ENCODE data around the gene FOXE3. TPM values are rescaled to one million over a fixed set of nuclear protein-coding genes. Genes with fewer than 3 reads are reported as not detected.

The FOXE3 gene
- total and polyA plus RNA-seq, 3 donors from 2014 or later: 0.63 to 1.4 (median 1.2) TPM

GRCh38 chr1:47440599-47441081 is 24.6 kb downstream of the FOXE3 start:
- intact Hi-C loops (cut with DNase I; ENCODE audit: low total_unique reads): no loop called here
- no peak overlapping the region for H3K27ac ChIP-seq
- WGBS, 2 donors: 52 to 59% methylated on average over 5 of the region's 5 CpGs

GRCh38 chr1:47441450-47442106 is 25.5 kb downstream of the FOXE3 start:
- no peaks in the 10 kb centered on the region for H3K9me3 ChIP-seq
- H3K4me3 ChIP-seq: no peak overlapping the region
- DNase-seq: no peak
- peaks cover 6% of the 10 kb centered on the region for H3K4me1 ChIP-seq
- 90 to 93% methylated on average over 3 of the region's 3 CpGs for WGBS, 2 donors
- no peak overlapping the region for H3K27ac ChIP-seq
- H3K36me3 ChIP-seq (ENCODE audit: low read depth, missing control alignments): no peaks in the 10 kb centered on the region
- intact Hi-C loops (cut with DNase I; ENCODE audit: low total_unique reads): no loop called here
- TF ChIP-seq POLR2A (IDR thresholded peaks at IDR 0.05): no peak
- peaks cover 3% of the 10 kb centered on the region for H3K27me3 ChIP-seq

More at GRCh38 chr1:47440599-47441081, 24.6 kb downstream of the FOXE3 start:
- Histone ChIP-seq H3K9me3 (no peaks in the 10 kb centered on the region), H3K4me1 (peaks cover 6% of the 10 kb centered on the region), H3K36me3 (ENCODE audit: low read depth, missing control alignments) (no peaks in the 10 kb centered on the region), H3K4me3 (no peak overlapping the region), H3K27me3 (peaks cover 3% of the 10 kb centered on the region)
- no peak for DNase-seq
- TF ChIP-seq POLR2A (IDR thresholded peaks at IDR 0.05) (no peak), CTCF (IDR thresholded peaks at IDR 0.05) (no peak)

GRCh38 chr1:47442202-47442601 is 26.1 kb downstream of the FOXE3 start:
- Histone ChIP-seq H3K9me3 (no peaks in the 10 kb centered on the region), H3K27ac (no peak overlapping the region), H3K36me3 (ENCODE audit: low read depth, missing control alignments) (no peaks in the 10 kb centered on the region), H3K27me3 (peaks cover 3% of the 10 kb centered on the region), H3K4me3 (no peak overlapping the region), H3K4me1 (peaks cover 6% of the 10 kb centered on the region)
- 89 to 93% methylated on average over 4 of the region's 4 CpGs for WGBS, 2 donors
- TF ChIP-seq POLR2A (IDR thresholded peaks at IDR 0.05) (no peak), CTCF (IDR thresholded peaks at IDR 0.05) (no peak)
- intact Hi-C loops (cut with DNase I; ENCODE audit: low total_unique reads): no loop called here
- DNase-seq: no peak

GRCh38 chr1:47442842-47443529 is 26.9 kb downstream of the FOXE3 start:
- Histone ChIP-seq H3K9me3 (no peaks in the 10 kb centered on the region), H3K4me3 (no peak overlapping the region), H3K27ac (no peak overlapping the region), H3K4me1 (peaks cover 6% of the 10 kb centered on the region), H3K36me3 (ENCODE audit: low read depth, missing control alignments) (no peaks in the 10 kb centered on the region), H3K27me3 (peaks cover 3% of the 10 kb centered on the region)
- TF ChIP-seq CTCF (IDR thresholded peaks at IDR 0.05) (no peak), POLR2A (IDR thresholded peaks at IDR 0.05) (no peak)
- no peak for DNase-seq
- intact Hi-C loops (cut with DNase I; ENCODE audit: low total_unique reads): no loop called here
- 50 to 56% methylated on average over 9 of the region's 9 CpGs for WGBS, 2 donors

GRCh38 chr1:47443530-47444296 is 27.6 kb downstream of the FOXE3 start:
- Histone ChIP-seq H3K4me1 (peaks cover 6% of the 10 kb centered on the region), H3K27me3 (peaks cover 3% of the 10 kb centered on the region), H3K4me3 (no peak overlapping the region), H3K36me3 (ENCODE audit: low read depth, missing control alignments) (no peaks in the 10 kb centered on the region), H3K27ac (no peak overlapping the region), H3K9me3 (no peaks in the 10 kb centered on the region)
- DNase-seq: no peak
- TF ChIP-seq POLR2A (IDR thresholded peaks at IDR 0.05) (no peak), CTCF (IDR thresholded peaks at IDR 0.05) (no peak)
- intact Hi-C loops (cut with DNase I; ENCODE audit: low total_unique reads): no loop called here
- WGBS, 2 donors: 14 to 17% methylated on average over 44 to 45 of the region's 45 CpGs

Measured in testis (tissue), 3 donors.